ENCODE data around the gene SLC1A5.
"Not testable (repeated sequence)": the region's sequence is repeated elsewhere in the genome, so short reads cannot be mapped to it uniquely, and the experiment has no call there.

SLC1A5 gene

DNA sequence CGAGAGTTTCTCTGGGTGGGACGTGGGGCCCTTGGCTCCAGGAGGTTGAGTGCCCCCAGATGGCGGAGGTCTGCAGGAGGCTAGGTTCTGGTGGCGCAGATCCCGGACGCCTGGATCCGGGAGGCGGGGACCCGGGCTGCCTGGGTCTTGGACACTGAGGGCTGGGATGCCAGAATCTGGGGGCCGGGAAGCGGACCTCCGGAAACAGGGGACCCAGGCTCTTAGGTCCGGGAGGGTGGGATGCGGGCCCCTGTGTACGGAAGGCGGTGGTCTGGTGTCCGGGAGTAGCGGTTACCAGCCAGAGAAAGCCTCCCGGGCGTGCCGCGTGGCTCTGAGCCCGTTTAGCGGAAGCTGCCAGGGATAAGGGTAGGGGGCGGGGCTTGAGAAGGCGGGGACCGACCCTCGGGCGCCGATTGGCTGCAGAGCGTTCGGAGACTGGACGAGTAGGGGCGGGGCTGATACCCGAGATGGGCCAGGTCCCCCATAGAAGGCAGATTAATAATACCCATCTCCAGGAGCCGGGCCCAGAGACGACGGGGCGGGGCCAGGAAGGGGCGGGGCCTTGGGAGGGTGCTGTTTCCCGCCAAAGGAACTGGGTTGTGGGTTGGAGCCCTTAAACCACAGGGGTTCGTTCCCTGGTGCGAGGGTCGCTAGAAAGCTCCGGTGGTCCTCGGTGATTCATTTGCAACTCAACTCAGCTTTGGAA, at the start of gene SLC1A5:
Gene SLC1A5, minus strand, starts transcription at position 333 of the 706 bp plus-strand sequence. CDS start 629 bp downstream, outside the sequence.
- peak; percentile 76 for DNase-seq

GRCh38 chr19:46838160-46838559, 49.8 kb upstream of the SLC1A5 start:
- DNase-seq, result no peak

DNA sequence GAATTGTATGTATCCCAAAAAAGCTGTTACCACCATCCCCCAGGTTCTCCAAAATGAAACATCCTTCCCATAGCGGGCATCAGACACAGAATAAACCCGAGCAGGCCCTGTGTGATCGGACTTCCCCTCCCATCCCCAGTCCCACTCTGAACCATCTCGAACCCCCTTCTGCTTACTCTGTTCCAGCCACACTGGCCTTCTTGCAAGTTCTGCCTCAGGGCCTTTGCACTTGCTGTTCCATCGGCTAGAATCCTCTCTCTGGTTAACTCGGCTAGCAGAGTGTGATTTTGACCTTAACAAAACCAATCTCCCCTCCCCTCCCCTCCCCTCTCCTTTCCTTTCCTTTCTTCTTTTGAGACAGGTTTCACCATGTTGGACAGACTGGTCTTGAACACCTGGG, 46.6 kb upstream of the SLC1A5 start:
- DNase-seq, result no peak

DNA sequence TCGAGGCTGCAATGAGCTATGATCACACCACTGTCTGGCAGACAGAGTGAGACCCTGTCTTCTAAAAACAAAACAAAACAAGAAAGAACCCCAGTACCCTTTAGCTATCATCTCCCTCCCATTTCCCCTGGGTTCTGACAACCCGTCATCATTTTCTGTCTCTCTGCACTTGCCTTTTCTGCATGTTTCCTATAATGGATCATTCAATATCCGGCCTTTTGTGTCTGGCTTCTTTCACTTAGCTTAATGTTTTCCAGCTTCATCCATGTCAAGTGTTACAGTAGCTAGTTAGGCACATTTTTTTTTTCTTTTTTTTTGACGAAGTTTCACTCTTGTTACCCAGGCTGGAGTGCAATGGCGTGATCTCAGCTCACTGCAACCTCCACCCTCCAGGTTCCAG, 45.7 kb upstream of the SLC1A5 start:
- DNase-seq, result no peak

GRCh38 chr19:46830864-46831263, 42.5 kb upstream of the SLC1A5 start:
- DNase-seq, result no peak

- DNase-seq, result no peak
Observed at GRCh38 chr19:46828484-46828883, 40.1 kb upstream of the SLC1A5 start.

GRCh38 chr19:46825731-46826055, 37.3 kb upstream of the SLC1A5 start:
- DNase-seq, result no peak

- no peak for DNase-seq
Observed at GRCh38 chr19:46824890-46825730, 36.7 kb upstream of the SLC1A5 start.

DNA sequence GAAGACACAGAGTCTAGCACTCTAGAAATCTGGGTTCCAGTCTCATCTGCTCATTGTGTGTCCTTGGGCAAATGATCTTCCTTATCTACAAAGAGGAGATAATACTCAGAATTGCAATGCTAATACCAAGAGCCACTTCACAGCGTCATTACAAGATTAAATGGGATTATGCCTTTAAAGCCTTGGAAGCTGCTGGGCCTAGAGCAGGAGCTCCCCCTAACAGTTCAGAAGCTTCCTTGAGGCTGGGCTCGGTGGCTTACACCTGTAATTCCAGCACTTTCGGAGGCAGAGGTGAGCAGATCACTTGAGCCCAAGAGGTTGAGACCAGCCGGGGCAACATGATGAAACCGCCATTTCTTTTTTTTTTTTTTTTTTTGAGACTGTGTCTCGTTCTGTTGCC, 34.7 kb upstream of the SLC1A5 start:
- peak; percentile 90 for DNase-seq

- not testable (repeated sequence) for DNase-seq
Observed at GRCh38 chr19:46822410-46822787, 34.0 kb upstream of the SLC1A5 start.

DNA sequence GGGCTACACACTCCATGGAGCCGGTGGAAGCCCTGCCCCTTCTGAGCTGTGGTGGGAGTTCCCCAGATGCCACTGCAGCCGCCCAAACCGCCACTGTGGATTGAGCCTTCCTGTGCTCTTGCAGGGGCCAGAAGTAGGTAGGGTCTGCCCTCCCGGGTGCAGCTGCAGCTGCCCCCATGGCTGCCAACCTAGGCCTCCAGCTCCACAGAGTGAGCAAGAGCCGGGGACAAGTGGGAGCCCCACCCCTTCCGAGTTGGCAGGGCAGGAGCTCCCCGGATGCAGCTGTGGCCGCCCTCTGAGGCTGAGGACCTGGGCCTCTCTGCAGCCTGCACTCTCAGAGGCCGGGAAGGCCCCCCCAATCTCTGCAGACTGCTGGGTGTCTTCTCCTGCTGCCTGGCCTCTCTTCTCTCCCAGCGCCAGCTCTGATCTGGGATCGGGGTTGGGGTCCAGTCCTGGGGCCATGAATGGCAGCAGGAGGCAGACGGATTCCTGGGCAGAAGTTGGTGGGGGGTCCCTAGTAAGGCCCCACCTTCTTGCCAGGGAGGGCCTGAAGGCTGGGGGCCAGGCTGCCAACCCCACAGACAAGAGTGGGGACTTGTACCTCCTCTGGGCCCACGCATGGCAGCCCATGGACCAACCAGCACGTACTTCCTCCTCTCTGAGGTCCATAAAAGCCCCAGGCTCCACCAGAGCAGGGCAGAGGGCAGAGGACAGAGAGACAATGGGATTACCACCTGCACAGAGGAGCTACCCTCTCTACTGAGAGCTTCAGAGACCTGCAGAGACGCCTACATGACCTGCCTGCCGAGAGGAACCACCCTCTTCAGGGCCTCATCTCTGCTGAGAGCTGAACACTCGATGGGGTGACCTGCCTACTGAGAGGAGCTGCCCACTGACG, 33.4 kb upstream of the SLC1A5 start:
- no peak for DNase-seq

- DNase-seq, result no peak
Observed at GRCh38 chr19:46818812-46819211, 30.4 kb upstream of the SLC1A5 start.

GRCh38 chr19:46815833-46816627, 27.6 kb upstream of the SLC1A5 start:
- DNase-seq, result peak; percentile 80

- no peak for DNase-seq
Observed at GRCh38 chr19:46813839-46814358, 25.5 kb upstream of the SLC1A5 start.

GRCh38 chr19:46812977-46813838, 24.8 kb upstream of the SLC1A5 start:
- DNase-seq, result no peak

DNA sequence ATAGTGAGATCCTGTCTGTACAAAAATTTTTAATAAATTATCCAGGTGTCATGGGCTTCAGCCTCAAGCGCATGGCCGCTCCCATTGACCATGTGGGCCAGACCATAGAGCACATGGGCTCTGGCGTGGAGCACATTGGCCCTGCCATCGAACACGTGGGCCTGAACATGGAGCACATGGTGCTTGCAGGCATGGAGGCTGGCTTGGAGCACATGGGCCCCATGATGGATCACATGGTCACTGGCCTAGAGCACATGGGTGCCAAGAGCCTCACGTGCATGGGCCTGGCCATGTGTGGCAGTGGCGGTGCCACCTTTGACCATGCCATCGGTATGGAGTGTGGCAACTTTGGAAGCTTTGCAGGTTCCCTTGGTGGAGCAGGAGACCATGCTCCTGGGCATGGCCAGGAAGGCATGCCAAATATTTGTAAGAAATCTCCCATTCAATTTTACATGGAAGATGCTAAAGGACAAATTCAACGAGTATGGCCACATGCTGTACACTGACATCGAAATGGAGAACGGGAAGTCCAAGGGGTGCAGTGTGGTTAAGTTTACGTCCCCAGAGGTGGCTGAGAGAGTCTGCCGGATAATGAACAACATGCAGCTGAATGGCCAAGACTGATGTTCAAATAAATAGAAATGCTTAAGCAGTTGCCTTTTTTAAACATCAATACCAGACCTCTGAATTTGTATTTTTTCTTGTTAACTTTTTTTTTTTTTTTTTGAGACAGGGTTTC, 21.3 kb upstream of the SLC1A5 start:
- DNase-seq, result no peak

DNA sequence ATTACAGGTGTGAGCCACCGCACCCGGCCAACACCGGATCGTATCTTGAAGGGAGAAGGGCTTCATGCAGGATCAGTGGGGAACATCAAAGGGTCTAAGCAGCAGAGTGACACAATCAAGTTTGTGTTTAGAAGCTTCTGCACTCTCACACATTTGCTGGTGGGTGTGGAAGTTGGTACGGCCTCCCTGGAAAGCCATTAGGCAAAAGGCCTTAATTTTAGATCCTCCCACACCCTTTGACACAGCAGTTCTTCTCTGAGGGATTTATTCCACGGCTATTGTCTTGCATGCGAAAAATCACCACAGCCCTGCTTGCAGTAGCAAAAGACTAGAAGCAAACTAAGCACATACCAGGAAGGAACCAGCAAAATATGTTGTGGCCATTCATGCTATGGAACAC, 18.3 kb upstream of the SLC1A5 start:
- no peak for DNase-seq

- DNase-seq, result not testable (repeated sequence)
Observed at GRCh38 chr19:46804432-46804831, 16.0 kb upstream of the SLC1A5 start.

- no peak for DNase-seq
Observed at GRCh38 chr19:46803555-46803954, 15.2 kb upstream of the SLC1A5 start.

DNA sequence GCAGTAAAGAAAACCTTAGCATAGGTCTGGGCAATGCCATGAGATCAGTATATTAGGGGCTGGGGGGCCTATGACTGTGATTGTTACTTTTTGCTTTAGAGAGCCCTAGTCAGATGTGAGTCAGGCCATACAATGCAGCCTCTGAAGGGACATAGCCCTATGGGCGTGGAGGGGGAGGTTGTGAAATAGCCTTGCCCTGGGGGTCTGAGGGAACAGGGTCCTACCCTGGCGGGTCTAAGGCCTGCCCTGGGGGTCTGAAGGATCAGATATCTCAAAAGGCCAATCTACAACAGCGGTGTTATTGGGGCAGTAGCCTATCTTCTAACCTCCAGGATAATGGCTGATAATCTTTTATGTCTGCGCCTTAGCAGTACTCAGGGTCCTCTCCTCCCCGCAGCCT, 13.8 kb upstream of the SLC1A5 start:
- DNase-seq, result no peak

- DNase-seq, result no peak
Observed at GRCh38 chr19:46798713-46799112, 10.3 kb upstream of the SLC1A5 start.
